IPS-18c (cell line): ENCODE data around the gene CCT6B.
"Not testable (repeated sequence)": the region's sequence is repeated elsewhere in the genome, so short reads cannot be mapped to it uniquely, and the experiment has no call there.

ENCODE experiments used
- H3K4me3 ChIP-seq: 2 replicates; pipeline ENCODE4 v1.7.0; 2013; ENCODE audit warnings: low read depth, mild to moderate bottlenecking, low read length, moderate library complexity; ENCODE audit not compliant: insufficient read depth
- H3K9me3 ChIP-seq: one replicate; pipeline ENCODE4 v1.6.1; 2013; ENCODE audit warnings: mild to moderate bottlenecking, low read length, moderate library complexity; ENCODE audit not compliant: control insufficient read depth, insufficient read depth

CCT6B gene

DNA sequence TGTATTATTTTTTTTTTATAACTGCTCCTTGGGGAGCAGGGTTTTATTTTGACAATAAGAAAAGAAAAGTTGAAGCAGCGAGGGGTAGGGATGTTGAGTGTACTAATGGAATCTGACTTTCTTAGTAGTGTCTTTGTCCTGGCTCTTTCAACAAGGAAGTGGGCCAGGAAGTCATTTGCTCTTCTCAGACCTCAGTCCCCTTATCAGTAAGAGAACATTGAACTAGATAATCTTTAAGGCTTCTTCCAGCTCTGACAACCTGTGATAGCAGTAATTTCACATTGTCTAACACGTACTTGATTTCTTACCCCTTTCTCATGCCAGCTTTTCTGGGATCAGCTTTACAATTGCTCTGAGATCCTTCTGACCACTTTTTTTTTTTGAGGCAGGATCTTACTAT lies 27.4 kb upstream of the CCT6B start:
- Histone ChIP-seq H3K9me3 (no peaks in the 10 kb centered on the region), H3K4me3 (no peak overlapping the region)

DNA sequence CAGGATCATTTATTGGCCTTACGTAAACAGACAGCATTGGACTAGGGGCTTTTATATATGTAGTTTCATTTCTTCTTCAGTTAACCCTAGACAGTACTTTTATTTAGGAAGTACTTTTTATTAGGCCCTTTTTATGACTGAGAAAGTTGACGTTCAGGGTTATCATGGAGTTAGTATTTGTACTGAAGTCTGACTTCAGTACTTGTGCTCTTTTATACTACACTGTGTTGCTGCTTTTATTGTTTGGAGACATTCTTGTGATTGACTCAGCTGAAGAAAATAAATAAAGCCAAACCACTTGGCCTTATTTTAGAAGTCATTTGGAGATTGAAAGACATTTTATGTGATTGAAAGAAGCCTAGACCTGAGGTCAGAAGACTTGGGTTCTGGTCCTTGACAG lies 26.0 kb upstream of the CCT6B start:
- Histone ChIP-seq H3K4me3 (no peak overlapping the region), H3K9me3 (no peaks in the 10 kb centered on the region)

DNA sequence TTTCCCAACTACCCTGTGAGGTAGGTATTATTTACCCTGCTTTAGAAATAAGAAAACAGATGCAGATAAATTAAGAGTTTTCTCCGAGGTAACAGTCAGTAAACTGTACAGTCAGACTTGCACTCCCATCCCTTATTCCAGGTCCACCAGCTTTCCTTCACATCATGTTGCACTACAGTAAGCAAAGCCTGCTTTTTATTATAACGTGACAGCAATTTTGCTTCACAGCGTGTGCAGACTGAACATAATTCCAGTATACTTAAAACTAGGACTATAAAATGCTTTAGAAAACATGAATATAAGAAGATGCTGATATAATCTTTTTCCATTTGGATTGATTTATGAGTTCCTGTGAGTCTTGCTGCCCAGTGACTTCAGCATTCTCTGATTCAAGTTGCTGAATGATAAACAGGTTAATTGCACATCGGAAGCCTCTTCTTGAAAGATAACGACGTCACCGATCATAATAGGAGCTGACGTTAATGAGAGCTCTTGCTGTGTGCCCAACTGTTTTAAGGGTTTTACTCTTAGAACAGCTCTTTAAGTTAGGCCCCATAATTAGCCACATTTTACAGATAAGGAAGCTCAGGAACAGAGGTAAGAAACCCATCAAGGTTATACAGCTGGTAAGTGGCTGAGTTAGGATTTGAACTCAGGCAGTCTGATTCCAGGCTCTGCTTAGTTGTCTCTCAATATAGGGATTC lies 20.4 kb upstream of the CCT6B start:
- Histone ChIP-seq H3K4me3 (peak overlapping the region; percentile 88), H3K9me3 (no peaks in the 10 kb centered on the region)

DNA sequence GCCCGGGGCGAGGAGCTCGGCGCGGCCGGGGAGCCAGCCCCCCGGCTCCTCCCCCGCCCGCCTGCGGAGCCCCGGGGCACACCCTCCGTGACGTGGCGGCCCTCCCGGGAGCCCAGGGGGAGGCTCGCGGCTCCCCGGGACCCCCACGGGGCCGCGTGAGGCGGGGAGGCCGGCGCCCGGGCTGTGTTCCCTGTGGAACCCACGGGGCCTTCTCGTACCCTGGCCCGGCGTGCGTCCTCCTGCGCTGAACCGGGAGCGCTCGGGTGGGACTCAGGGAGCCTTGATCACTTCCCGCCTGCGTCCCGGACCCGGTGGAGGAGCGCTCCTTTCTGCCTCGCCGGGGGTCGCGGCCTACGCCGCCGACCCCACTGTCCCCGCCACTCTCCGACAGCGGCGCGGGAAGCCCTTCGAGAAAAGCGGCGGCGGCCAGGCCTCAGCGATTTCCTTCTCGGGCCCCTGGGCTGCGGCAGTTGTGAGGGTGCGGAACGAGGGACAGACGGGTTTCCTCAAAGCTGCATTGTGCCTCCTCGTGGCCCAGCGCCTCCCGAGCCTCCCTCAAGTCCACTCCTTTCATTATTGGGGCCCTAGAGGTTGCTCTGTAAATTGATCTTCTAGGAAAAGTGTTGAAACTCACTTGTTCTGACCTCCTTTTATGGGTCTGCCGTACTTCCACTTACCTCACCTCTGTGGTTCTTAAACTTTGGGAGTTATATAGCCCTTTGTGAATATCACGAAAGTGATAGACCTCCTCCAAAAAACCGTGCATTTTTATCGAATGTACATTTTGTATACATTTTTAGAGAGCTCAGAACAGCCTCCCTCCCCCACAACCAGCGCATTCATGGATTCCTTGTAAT lies 19.6 kb upstream of the CCT6B start:
- peak overlapping the region; percentile 88 for H3K4me3 ChIP-seq

DNA sequence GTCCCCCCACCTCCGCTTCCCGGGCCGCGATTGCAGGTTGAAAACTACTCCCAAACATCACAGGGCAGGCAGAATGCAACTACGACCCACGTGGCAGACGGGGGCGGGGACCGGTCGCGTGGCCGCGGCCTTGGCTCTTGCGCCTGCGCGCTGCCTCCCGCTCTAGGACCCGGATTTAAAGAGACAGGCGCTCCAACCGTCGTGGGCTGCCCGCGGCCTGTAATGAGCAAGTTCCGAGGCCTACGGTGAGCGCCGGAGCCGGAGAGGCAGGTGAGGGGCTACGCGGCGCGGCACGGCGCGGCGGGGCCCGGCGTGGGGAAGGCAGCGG lies 19.1 kb upstream of the CCT6B start, which contains the start of gene LIG3:
Gene LIG3, plus strand, starts transcription at position 160 of the 328 bp plus-strand sequence. CDS start 2,494 bp downstream, outside the sequence.
- no peaks in the 10 kb centered on the region for H3K9me3 ChIP-seq
- peak within 1 kb of the TSS; percentile 88 for H3K4me3 ChIP-seq

More for the DNA sequence above, 19.6 kb upstream of the CCT6B start:
- H3K9me3 ChIP-seq = no peaks in the 10 kb centered on the region

DNA sequence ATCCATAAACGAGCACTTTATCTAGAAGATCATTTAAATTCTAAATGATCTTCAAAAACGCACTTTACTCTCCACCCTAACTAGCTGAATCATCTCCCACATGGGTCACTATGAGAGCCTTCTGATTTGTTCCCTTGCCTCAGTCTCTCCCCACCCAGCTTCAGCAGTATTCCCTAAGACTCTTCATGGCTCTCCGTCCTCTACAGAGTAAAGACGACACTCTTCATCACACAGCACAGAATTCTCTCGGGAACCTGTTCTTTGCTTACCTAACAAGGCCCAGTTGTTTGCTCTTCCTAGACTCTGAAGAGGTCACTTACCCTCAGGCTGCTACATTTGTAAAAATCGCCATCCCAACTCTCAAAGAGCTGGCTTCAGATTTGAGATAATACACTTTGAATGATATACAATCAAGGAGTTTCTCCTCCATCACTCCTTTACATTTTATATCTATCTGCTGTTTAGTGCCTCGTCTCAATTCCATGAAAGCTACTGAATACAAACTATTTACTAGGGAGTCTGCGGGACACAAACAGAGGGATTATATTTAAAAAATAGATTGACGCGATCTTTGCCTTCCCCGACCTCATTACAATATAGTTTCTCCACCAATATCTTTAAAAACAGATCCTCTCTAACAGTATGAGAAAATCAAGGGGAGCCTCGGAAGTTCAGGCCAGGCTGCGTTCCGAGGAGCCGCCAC lies 18.5 kb upstream of the CCT6B start:
- no peaks in the 10 kb centered on the region for H3K9me3 ChIP-seq
- peak overlapping the region; percentile 88 for H3K4me3 ChIP-seq

DNA sequence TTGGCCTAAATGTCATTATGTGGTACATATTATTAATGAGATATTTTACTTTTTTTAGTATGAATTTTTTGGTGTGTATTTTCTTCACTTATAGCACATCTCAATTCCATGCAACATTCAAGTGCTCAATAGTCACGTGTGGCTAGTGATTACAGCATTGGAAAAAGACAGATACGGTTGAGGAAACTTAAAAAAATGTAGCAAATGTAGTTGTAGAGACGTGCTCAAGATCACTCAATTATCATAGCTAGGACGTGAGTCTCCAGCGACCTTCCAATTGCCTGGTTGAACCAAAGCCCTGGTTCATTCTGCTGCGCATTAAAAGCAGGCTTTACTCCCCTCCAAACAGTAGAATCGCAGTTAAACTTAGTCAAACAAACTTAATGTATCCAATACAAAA lies 17.9 kb upstream of the CCT6B start:
- no peak overlapping the region for H3K4me3 ChIP-seq

DNA sequence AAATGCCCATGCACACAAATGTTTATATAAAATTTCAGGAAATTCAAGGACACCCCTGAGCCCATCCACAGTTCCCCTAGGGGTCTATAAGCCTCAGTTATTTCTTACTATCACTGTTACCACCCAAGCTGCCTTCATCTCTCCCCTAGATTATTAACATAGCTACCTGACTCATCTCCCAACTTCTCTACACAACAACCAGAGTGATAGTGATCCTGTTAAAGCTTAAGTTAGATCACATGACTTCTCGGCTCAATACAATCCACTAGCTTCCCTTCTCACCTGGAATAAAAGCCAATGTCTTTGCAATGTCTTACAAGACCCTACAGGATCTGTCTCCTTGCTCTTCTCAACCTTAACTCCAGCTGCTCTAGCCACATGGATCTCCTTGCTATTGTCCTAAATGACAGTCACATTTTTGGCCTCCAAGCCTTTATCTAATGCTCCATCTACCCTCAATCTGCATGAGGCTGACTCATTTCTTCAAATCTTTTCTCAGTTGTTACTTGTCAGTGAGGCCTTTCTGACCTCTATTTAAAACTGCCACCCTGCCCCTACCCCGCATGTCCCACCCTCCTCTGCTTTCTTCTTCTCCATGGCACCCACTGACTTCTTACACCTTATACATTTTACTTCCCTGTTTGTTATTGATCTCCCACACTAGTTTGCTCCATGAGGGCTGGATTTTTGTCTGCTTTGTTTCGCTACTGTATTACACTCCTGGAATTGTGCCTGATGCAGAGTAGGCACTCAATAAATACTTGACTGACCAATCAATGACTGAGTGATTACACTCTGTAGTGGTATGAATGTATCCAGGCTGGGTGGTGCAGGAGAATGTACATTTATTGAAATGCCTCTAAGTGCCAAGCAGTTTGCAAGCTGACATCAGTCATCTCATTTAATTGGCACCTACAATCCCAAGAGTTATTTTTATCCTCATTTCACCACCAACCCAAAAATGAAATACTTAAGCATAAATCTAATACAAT lies 13.8 kb upstream of the CCT6B start:
- H3K4me3 ChIP-seq = no peak overlapping the region
- no peaks in the 10 kb centered on the region for H3K9me3 ChIP-seq

More for the DNA sequence above, 17.9 kb upstream of the CCT6B start:
- no peaks in the 10 kb centered on the region for H3K9me3 ChIP-seq

DNA sequence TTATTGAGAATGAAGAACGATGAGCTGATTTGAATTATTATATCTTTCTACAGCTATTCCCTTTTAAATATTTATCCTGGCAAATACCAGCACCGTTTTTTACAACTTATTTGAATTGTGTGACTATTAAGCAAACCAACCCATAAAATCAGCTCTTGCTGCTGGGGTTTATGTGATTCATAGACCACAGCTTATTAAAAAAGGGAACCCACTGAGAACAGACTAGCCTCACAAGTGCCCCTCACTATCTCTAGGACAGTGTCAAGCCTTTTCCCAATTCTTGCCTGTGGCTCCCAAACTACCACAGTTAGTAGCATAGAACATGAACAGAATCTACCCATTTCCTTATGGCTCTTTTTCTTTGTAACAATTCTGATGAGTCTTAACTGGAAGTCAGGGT lies 12.9 kb upstream of the CCT6B start:
- Histone ChIP-seq H3K4me3 (no peak overlapping the region), H3K9me3 (no peaks in the 10 kb centered on the region)

DNA sequence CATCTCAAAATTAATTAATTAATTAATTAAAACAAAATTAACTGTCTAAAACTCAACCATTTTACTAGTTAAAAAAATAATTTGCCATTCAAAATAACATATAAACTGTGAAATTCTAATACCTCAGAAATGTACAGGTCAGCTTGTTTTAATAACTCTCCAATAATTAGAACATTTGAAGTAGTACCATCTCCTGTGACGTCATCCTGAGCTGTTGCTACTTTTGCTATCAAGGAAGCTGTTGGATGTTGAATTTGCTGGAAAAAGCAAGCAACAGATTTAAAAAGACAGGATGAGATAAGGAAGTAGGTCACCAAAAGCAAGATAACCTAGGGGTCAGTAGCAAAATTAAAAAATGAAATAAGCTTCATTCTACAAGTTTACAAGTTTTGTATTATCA lies 2.8 kb downstream of the CCT6B start:
- no peak overlapping the region for H3K4me3 ChIP-seq
- no peaks in the 10 kb centered on the region for H3K9me3 ChIP-seq

DNA sequence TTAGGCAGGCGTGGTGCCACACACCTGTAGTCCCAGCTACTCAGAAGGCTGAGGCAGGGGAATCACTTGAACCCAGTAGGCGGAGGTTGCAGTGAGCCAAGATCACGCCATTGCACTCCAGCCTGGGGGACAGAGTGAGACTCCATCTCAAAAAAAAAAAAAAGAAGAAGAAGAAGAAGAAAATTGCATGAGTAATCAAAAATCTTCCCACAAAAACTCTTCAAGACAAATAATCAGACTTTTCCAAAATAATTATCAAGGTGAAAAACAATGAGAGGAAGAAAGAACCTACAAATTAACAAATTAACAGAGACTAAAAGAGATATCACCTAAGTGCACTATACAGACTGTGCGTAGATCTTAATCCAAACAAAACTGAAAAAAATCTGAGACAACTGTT lies 10.5 kb downstream of the CCT6B start:
- H3K4me3 ChIP-seq, H3K9me3 ChIP-seq: not testable (repeated sequence)

DNA sequence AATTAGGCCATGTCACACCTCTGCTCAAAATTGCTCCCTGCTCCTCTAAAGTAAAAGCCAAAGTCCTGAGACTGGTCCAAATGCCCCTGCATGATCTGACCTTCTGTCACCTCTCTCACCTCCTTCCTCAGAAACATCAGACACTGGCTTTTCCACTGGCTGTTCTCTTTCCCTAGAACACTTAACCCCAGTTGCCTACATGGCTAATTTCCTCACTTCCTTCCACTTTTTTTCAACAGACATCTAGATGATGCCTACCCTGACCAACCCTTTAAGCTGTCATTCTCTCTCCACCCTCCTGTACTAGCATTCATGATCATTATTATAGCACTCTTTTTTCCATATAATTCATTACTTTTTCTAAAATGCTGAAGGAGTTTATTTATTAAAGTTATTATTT lies 31.0 kb downstream of the CCT6B start:
- no peaks in the 10 kb centered on the region for H3K9me3 ChIP-seq

DNA sequence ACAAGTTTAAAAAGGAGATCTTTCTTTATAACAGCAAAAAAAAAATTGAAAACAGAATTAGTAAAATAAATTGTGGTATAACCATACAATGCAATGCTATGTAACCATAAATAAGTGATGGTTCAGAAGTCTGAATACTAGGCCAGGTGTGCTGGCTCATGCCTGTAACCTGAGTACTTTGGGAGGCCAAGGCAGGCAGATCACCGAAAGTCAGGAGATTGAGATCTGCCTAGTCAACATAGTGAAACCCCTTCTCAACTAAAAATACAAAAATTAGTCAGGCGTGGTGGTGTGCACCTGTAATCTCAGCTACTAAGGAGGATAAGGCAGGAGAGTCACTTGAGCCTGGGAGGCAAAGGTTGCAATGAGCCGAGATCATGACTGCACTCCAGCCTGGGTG lies 34.6 kb downstream of the CCT6B start:
- no peaks in the 10 kb centered on the region for H3K9me3 ChIP-seq
- H3K4me3 ChIP-seq = no peak overlapping the region

More for the DNA sequence above, 31.0 kb downstream of the CCT6B start:
- H3K4me3 ChIP-seq = no peak overlapping the region

DNA sequence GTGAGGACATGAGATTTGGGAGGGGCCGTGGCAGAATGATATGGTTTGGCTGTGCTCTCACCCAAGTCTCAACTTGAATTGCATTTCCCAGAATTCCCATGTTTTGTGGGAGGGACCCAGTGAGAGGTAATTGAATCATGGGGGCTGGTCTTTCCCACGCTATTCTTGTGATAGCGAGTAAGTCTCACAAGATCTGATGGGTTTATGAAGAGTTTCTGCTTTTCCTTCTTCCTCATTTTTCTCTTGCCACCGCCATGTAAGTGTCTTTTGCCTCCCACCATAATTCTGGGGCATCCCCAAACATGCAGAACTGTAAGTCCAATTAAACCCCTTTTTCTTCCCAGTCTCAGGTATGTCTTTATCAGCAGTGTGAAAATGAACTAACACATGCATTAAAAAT lies 40.6 kb downstream of the CCT6B start:
- no peak overlapping the region for H3K4me3 ChIP-seq
- peaks cover 2% of the 10 kb centered on the region for H3K9me3 ChIP-seq

DNA sequence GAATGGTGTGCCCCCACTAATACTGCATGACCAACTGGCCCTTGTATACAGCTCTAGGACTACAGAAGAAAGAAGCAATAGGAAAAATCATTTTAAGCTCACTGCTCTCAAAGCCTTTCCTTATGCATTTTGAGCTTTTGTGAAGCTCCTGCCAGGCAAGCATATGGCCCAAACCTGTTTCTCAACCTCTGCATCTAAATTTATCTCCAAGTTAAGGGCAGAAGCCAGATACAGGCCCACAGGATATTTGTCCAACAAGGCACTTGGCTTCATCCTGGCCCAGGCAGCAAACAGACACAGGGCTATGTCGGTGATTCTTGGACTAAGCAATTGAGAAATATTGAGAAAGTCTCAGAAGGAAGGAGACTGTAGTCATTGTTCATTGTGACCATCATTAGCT lies 43.9 kb downstream of the CCT6B start:
- no peak overlapping the region for H3K4me3 ChIP-seq
- peaks cover 2% of the 10 kb centered on the region for H3K9me3 ChIP-seq

DNA sequence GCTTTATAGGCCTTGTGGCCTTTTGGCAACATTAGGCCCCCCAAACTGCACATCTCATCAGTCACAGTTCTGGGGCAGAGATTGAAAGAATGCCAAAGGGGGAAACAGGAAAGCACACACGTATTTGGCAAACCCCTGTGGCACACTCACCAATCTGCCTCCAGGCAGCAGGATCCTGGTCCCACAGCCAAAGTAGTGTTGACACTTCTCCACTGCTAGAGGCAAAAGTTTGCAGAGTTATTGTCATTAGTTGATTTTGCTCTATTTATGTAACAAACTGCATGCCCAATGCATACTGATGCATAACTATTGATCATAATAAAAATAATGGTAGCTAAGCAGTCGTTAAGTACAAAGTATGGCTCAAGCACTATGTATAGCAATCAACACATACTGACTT lies 45.1 kb downstream of the CCT6B start:
- Histone ChIP-seq H3K9me3 (peaks cover 2% of the 10 kb centered on the region), H3K4me3 (no peak overlapping the region)

DNA sequence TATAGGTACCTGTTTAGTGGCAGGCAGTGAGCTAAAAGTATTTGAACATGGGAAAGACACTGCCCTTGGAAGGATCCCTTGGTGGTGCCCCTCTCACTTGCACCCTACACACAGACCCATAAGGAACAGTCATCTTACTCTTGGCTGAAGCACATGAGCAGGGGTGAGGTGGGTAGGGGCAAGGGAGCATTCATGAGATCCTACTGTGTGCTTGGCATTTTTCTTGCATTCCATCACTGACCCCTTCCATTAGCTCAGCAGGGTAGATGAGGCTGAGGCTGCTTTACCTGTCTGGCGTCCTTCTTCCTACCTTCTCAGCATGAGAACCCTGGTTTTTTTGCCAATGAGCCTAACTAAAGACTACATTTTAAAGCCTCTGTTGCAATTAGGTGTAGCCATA lies 48.3 kb downstream of the CCT6B start:
- peaks cover 2% of the 10 kb centered on the region for H3K9me3 ChIP-seq

More for the DNA sequence above, 48.3 kb downstream of the CCT6B start:
- no peak overlapping the region for H3K4me3 ChIP-seq
